ENCODE data around the gene SLC19A1. TPM values are rescaled to one million over a fixed set of nuclear protein-coding genes. Genes with fewer than 3 reads are reported as not detected.
A peak's percentile ranks its signal among the peaks of the same experiment; 100 is the strongest.

Gene SLC19A1
- total and polyA plus RNA-seq, 8 donors, result 2.9 to 23.3 (median 5.3) TPM

- H3K27ac ChIP-seq, result no peak overlapping the region
- peak in 1 of 2 donors; percentile 18 for DNase-seq
- H3K36me3 ChIP-seq, result no peaks in the 10 kb centered on the region
- H3K4me1 ChIP-seq, result peaks cover 6 to 22% (median 10%) of the 10 kb centered on the region in 4 donors
- no peaks in the 10 kb centered on the region for H3K9me3 ChIP-seq
- H3K4me3 ChIP-seq, result no peak overlapping the region
- peaks cover 0 to 53% (median 10%) of the 10 kb centered on the region in 3 donors for H3K27me3 ChIP-seq
- intact Hi-C loops (cut with DNase I; ENCODE audit: low total_unique reads), result loop anchor here (5.0 kb wide), 2 partner anchors 39 to 264 kb away; no protein-coding TSS in a partner anchor
- TF ChIP-seq CTCF (IDR thresholded peaks at IDR 0.05) (no peak), EP300 (IDR thresholded peaks at IDR 0.05) (no peak), POLR2AphosphoS5 (IDR thresholded peaks at IDR 0.05) (no peak), POLR2A (IDR thresholded peaks at IDR 0.05) (no peak)
- 78 to 86% (median 86%) methylated on average over 22 to 26 of the region's 26 CpGs for WGBS, 5 donors
Measured at GRCh38 chr21:45558044-45558721, 15.9 kb upstream of the SLC19A1 start.

- intact Hi-C loops (cut with DNase I; ENCODE audit: low total_unique reads), result loop anchor here (5.0 kb wide), 2 partner anchors 40 to 265 kb away; no protein-coding TSS in a partner anchor
- DNase-seq, result no peak
Measured at GRCh38 chr21:45557616-45558043, 15.4 kb upstream of the SLC19A1 start.

GRCh38 chr21:45556645-45557615 is 14.7 kb upstream of the SLC19A1 start:
- H3K4me1 ChIP-seq, result peaks cover 6 to 32% (median 12%) of the 10 kb centered on the region in 4 donors
- intact Hi-C loops (cut with DNase I; ENCODE audit: low total_unique reads), result loop anchor here (5.0 kb wide), 2 partner anchors 40 to 265 kb away; no protein-coding TSS in a partner anchor
- H3K4me3 ChIP-seq, result no peak overlapping the region
- peak overlapping the region in 2 of 5 donors; percentile 89 to 90 for H3K27ac ChIP-seq
- no peaks in the 10 kb centered on the region for H3K36me3 ChIP-seq
- no peak for TF ChIP-seq CTCF (IDR thresholded peaks at IDR 0.05)
- no peak for TF ChIP-seq EP300 (IDR thresholded peaks at IDR 0.05)
- TF ChIP-seq POLR2A (IDR thresholded peaks at IDR 0.05), result no peak
- TF ChIP-seq POLR2AphosphoS5 (IDR thresholded peaks at IDR 0.05), result no peak
- no peaks in the 10 kb centered on the region for H3K9me3 ChIP-seq
- no peak for DNase-seq
- 83 to 89% (median 85%) methylated on average over 26 to 33 of the region's 33 CpGs for WGBS, 5 donors
- peaks cover 0 to 45% (median 0%) of the 10 kb centered on the region in 3 donors for H3K27me3 ChIP-seq

More at GRCh38 chr21:45557616-45558043, 15.4 kb upstream of the SLC19A1 start:
- WGBS, 5 donors, result 80 to 88% (median 85%) methylated on average over 7 to 14 of the region's 14 CpGs
- Histone ChIP-seq H3K27ac (no peak overlapping the region), H3K36me3 (no peaks in the 10 kb centered on the region), H3K27me3 (peaks cover 0 to 50% (median 5%) of the 10 kb centered on the region in 3 donors), H3K4me3 (no peak overlapping the region), H3K9me3 (no peaks in the 10 kb centered on the region), H3K4me1 (peaks cover 6 to 26% (median 10%) of the 10 kb centered on the region in 4 donors)
- TF ChIP-seq POLR2A (IDR thresholded peaks at IDR 0.05) (no peak), POLR2AphosphoS5 (IDR thresholded peaks at IDR 0.05) (no peak), EP300 (IDR thresholded peaks at IDR 0.05) (no peak), CTCF (IDR thresholded peaks at IDR 0.05) (no peak)

GRCh38 chr21:45556302-45556644 is 14.0 kb upstream of the SLC19A1 start:
- intact Hi-C loops (cut with DNase I; ENCODE audit: low total_unique reads), result loop anchor here (5.0 kb wide), 2 partner anchors 41 to 266 kb away; no protein-coding TSS in a partner anchor
- Histone ChIP-seq H3K27me3 (peaks cover 0 to 43% (median 0%) of the 10 kb centered on the region in 3 donors), H3K36me3 (no peaks in the 10 kb centered on the region), H3K4me3 (peak overlapping the region in 3 of 4 donors; percentile 57 to 64 (median 58)), H3K4me1 (peaks cover 6 to 38% (median 16%) of the 10 kb centered on the region in 4 donors), H3K27ac (peak overlapping the region; percentile 88 to 94 (median 90)), H3K9me3 (no peaks in the 10 kb centered on the region)
- DNase-seq, result no peak
- TF ChIP-seq EP300 (IDR thresholded peaks at IDR 0.05), result no peak
- TF ChIP-seq CTCF (IDR thresholded peaks at IDR 0.05), result no peak
- no peak for TF ChIP-seq POLR2AphosphoS5 (IDR thresholded peaks at IDR 0.05)
- no peak for TF ChIP-seq POLR2A (IDR thresholded peaks at IDR 0.05)
- WGBS, 5 donors, result 34 to 39% (median 37%) methylated on average over 12 of the region's 12 CpGs
